Stimulated activated CD8-positive, alpha-beta memory T cell treated with anti-CD3 and anti-CD28 coated beads, Interleukin-15, amount 100 ng/mL, for 24 hours (primary cell): ENCODE results near the gene GID8.

Experiments used
- DNase-seq: peaks from one replicate; pipeline ENCODE4 v3.0.0-alpha.2; 2020; ENCODE audit warnings: low read depth

GID8 gene

GRCh38 chr20:62986257-62986800, 48.4 kb downstream of the GID8 start:
- no peak for DNase-seq

- no peak for DNase-seq
Measured at GRCh38 chr20:62987114-62987513, 49.2 kb downstream of the GID8 start.

- no peak for DNase-seq
Measured at GRCh38 chr20:62989201-62989601, 51.3 kb downstream of the GID8 start.

GRCh38 chr20:62990306-62990825, 52.4 kb downstream of the GID8 start:
- no peak for DNase-seq

GRCh38 chr20:62991196-62991807, 53.4 kb downstream of the GID8 start:
- DNase-seq, result no peak

GRCh38 chr20:62991863-62992262, 53.9 kb downstream of the GID8 start:
- DNase-seq, result no peak

GRCh38 chr20:62993856-62994494, 56.0 kb downstream of the GID8 start:
- no peak for DNase-seq

GRCh38 chr20:62994869-62995281, 56.9 kb downstream of the GID8 start:
- DNase-seq, result no peak

GRCh38 chr20:62995481-62995880, 57.5 kb downstream of the GID8 start:
- DNase-seq, result no peak

GRCh38 chr20:62995898-62996595, 58.1 kb downstream of the GID8 start:
- no peak for DNase-seq

GRCh38 chr20:62996596-62996982, 58.6 kb downstream of the GID8 start:
- no peak for DNase-seq

GRCh38 chr20:62997417-62998035, 59.6 kb downstream of the GID8 start:
- DNase-seq, result no peak
